Heart left ventricle (tissue), 16 donors: Measurements from ENCODE around the gene CHD8. TPM values are rescaled to one million over a fixed set of nuclear protein-coding genes. Genes with fewer than 3 reads are reported as not detected.

Source experiments
- ATAC-seq, 4 donors: fragments of 200-7000 bp; cut with Tn5 transposase; one replicate each; pipeline ENCODE4 v1.9.1; 2020 to 2022; ENCODE audit warnings: moderate library complexity in 4 of 4, mild to moderate bottlenecking in 3 of 4, moderate number of reproducible peaks in 1 of 4
- DNase-seq, 5 donors: peaks; one replicate each; pipeline ENCODE4 v3.0.0-alpha.2; 2020
- H3K27ac ChIP-seq, 12 donors: fragments of 200-600 bp; sonication (generic) in 4 of 12; one replicate each; pipeline versions ENCODE4 v1.5.0 to v1.8.0; 2016 to 2022; ENCODE audit warnings: mild to moderate bottlenecking in 2 of 12
- H3K27me3 ChIP-seq, 9 donors: fragments of 200-600 bp; sonication (generic) in 2 of 9; one replicate each; pipeline versions ENCODE4 v1.5.1 to v1.8.0; 2016 to 2022; ENCODE audit warnings: mild to moderate bottlenecking in 3 of 9
- H3K36me3 ChIP-seq, 9 donors: fragments of 200-600 bp; sonication (generic) in 2 of 9; one replicate each; pipeline versions ENCODE4 v1.5.0 to v1.8.0; 2018 to 2022; ENCODE audit warnings: mild to moderate bottlenecking in 2 of 9
- H3K4me1 ChIP-seq, 12 donors: fragments of 200-600 bp; sonication (generic) in 4 of 12; one replicate each; pipeline versions ENCODE4 v1.5.0 to v1.8.0; 2016 to 2022; ENCODE audit warnings: mild to moderate bottlenecking in 3 of 12
- H3K4me3 ChIP-seq, 12 donors: fragments of 200-600 bp; sonication (generic) in 4 of 12; one replicate each; pipeline versions ENCODE4 v1.5.0 to v1.8.0; 2017 to 2022; ENCODE audit warnings: mild to moderate bottlenecking in 9 of 12, moderate library complexity in 4 of 12
- H3K9me3 ChIP-seq, 12 donors: fragments of 200-600 bp; sonication (generic) in 4 of 12; one replicate each; pipeline versions ENCODE4 v1.5.0 to v1.8.0; 2016 to 2022; ENCODE audit warnings: mild to moderate bottlenecking in 1 of 12
- CTCF ChIP-seq, 12 donors: fragments of 200-600 bp; sonication (generic) in 4 of 12; IDR thresholded peaks; one replicate each; pipeline versions ENCODE4 v1.5.0 to v1.8.0; 2018 to 2022; ENCODE audit warnings: antibody characterized with exemption in 12 of 12, mild to moderate bottlenecking in 5 of 12
- POLR2A ChIP-seq, 2 donors: fragments of 450-650 bp; IDR thresholded peaks; one replicate each; pipeline ENCODE4 v1.6.1; 2017; ENCODE audit warnings: antibody characterized with exemption in 2 of 2, mild to moderate bottlenecking in 2 of 2, moderate library complexity in 2 of 2
- WGBS, 4 donors: extraction: QIAGEN DNeasy Blood & Tissue Kit in 2 of 4; methylation state at CpG; one replicate each; pipeline versions ENCODE4 v1.1.5 to v1.1.7; 2013 to 2018; 5-methylcytosine and 5-hydroxymethylcytosine counted together
- intact Hi-C, 10 donors: fragments of 100-400 bp; cut with DNase I; formaldehyde crosslinking; loops; one replicate each; pipeline versions ENCODE4 v1.11.1 to v1.14.2; 2022
- polyA plus RNA-seq, 2 donors: library from polyadenylated mRNA; stranded (reverse); fragments of 200-250 nt; gene quantifications; one replicate each; pipeline ENCODE4 v1.2.3, GENCODE V29; 2013
- total RNA-seq, 9 donors: library from RNA; depleted of rRNA in 2 of 9; stranded (reverse); fragments of >200 nt in 2 of 9; fragmentation: NEBNext Ultra II Directional in 3 of 9; extraction: Animal tissue kit (Norgen Biotek cat#: 25700) in 3 of 9; gene quantifications; one replicate each; pipeline versions ENCODE4 v1.1.0 to v1.2.4, GENCODE V29; 2016 to 2023
- donor health status: ischemic (EF 13 %, LVEDD 7.1; RV severe dilation, severe dysfunction).
- donor health status: healthy with polysubstance abuse.
- donor health status: DM: no; HTN: yes; CAD: no.
- donor health status: DM: no; HTN: no; CAD: no.
- donor health status: ischemic (EF 25% LVEDD 6.9; RV normal size, moderate dysfunction).
- donor health status: ischemic (EF 25% LVEDD 5.7; RV mildly dilated, moderate dysfunction).
- donor health status: healthy.
- donor health status: DM: yes; HTN: yes; CAD: no.
- donor health status: ischemic (EF 35%, LVEDD 5.7; RV mildly dilated, moderate dysfunction).
- donor health status: nonischemic (EF 11% LVEDD 7.7; RV severe dilation, severe dysfunction).
- donor health status: DM: yes; HTN: yes; CAD: no.
- donor health status: PGD.
- donor health status: ischemic (EF 29% LVEDD 5.4; RV normal size, mild dysfunction).
- donor health status: nonischemic (EF 23%, LVEDD 6.1; RV moderate dilation, normal function).

Gene CHD8
- total and polyA plus RNA-seq, 11 donors, result 19.0 to 56.9 (median 35.7) TPM

GRCh38 chr14:21347201-21347600, 108.7 kb downstream of the CHD8 start:
- WGBS, 4 donors, result 72 to 78% (median 73%) methylated on average over 2 of the region's 2 CpGs
- no peaks in the 10 kb centered on the region for H3K27me3 ChIP-seq
- DNase-seq, result no peak
- H3K36me3 ChIP-seq, result peaks cover 0 to 20% (median 9%) of the 10 kb centered on the region in 9 donors
- no peak for ATAC-seq
- no peak overlapping the region for H3K27ac ChIP-seq
- intact Hi-C loops, result no loop called here
- H3K9me3 ChIP-seq, result no peaks in the 10 kb centered on the region
- TF ChIP-seq CTCF (IDR thresholded peaks at IDR 0.05) (no peak), POLR2A (IDR thresholded peaks at IDR 0.05) (no peak)
- H3K4me3 ChIP-seq, result no peak overlapping the region
- peaks cover 0 to 9% (median 0%) of the 10 kb centered on the region in 12 donors for H3K4me1 ChIP-seq

- intact Hi-C loops, result no loop called here
- peaks cover 0 to 5% (median 0%) of the 10 kb centered on the region in 12 donors for H3K4me1 ChIP-seq
- H3K27me3 ChIP-seq, result no peaks in the 10 kb centered on the region
- H3K4me3 ChIP-seq, result no peak overlapping the region
- no peak overlapping the region for H3K27ac ChIP-seq
- H3K9me3 ChIP-seq, result no peaks in the 10 kb centered on the region
- ATAC-seq (no peak), DNase-seq (no peak)
- H3K36me3 ChIP-seq, result peaks cover 0 to 14% (median 4%) of the 10 kb centered on the region in 9 donors
- TF ChIP-seq CTCF (IDR thresholded peaks at IDR 0.05) (no peak), POLR2A (IDR thresholded peaks at IDR 0.05) (no peak)
- 80 to 89% (median 84%) methylated on average over 2 of the region's 2 CpGs for WGBS, 4 donors
Observed at GRCh38 chr14:21346532-21347135, 109.3 kb downstream of the CHD8 start.

GRCh38 chr14:21343035-21343794, 112.7 kb downstream of the CHD8 start:
- no peak for ATAC-seq

More at GRCh38 chr14:21343035-21343794, 112.7 kb downstream of the CHD8 start:
- Histone ChIP-seq H3K9me3 (no peaks in the 10 kb centered on the region), H3K4me3 (no peak overlapping the region), H3K36me3 (no peaks in the 10 kb centered on the region), H3K27ac (no peak overlapping the region), H3K4me1 (peaks cover 0 to 5% (median 0%) of the 10 kb centered on the region in 12 donors), H3K27me3 (no peaks in the 10 kb centered on the region)
- intact Hi-C loops, result no loop called here
- WGBS, 4 donors, result 75 to 81% (median 78%) methylated on average over 13 of the region's 13 CpGs
- no peak for DNase-seq
- no peak for TF ChIP-seq CTCF (IDR thresholded peaks at IDR 0.05)
- TF ChIP-seq POLR2A (IDR thresholded peaks at IDR 0.05), result no peak

Other genes starting within 250 kb of the CHD8 start
- gene HNRNPC, start 186.7 kb downstream of the CHD8 start, total RNA-seq, result 100 to 1,000 TPM; 201 to 289 (median 249) TPM
- 100 to 1,000 TPM; 255 to 389 TPM for gene HNRNPC, start 186.7 kb downstream of the CHD8 start, polyA plus RNA-seq
- under 1 TPM in 8 of 9 donors, not detected in 1; 0.12 to 0.81 (median 0.41) TPM for gene RPGRIP1, start 176.0 kb downstream of the CHD8 start, total RNA-seq
- under 1 TPM; 0.14 to 0.23 TPM for gene RPGRIP1, start 176.0 kb downstream of the CHD8 start, polyA plus RNA-seq
- gene SUPT16H, start 72.1 kb downstream of the CHD8 start, total RNA-seq, result 10 to 100 TPM; 25.1 to 38.1 (median 29.6) TPM
- 10 to 100 TPM; 19.5 to 42.3 TPM for gene SUPT16H, start 72.1 kb downstream of the CHD8 start, polyA plus RNA-seq
- 10 to 100 TPM; 13.3 to 24.5 (median 17.2) TPM for gene RAB2B, start 20.8 kb upstream of the CHD8 start, total RNA-seq
- 10 to 100 TPM in 1 of 2 donors, 1 to 10 TPM in 1; 7.0 to 12.6 TPM for gene RAB2B, start 20.8 kb upstream of the CHD8 start, polyA plus RNA-seq
- gene TOX4, start 21.1 kb upstream of the CHD8 start, total RNA-seq, result 100 to 1,000 TPM in 1 of 9 donors, 10 to 100 TPM in 8; 51.1 to 100 (median 87.4) TPM
- gene TOX4, start 21.1 kb upstream of the CHD8 start, polyA plus RNA-seq, result 10 to 100 TPM; 16.2 to 59.7 TPM
- 10 to 100 TPM; 21.0 to 37.0 (median 25.2) TPM for gene METTL3, start 55.2 kb upstream of the CHD8 start, total RNA-seq
- 10 to 100 TPM; 25.8 to 26.8 TPM for gene METTL3, start 55.2 kb upstream of the CHD8 start, polyA plus RNA-seq
- 1 to 10 TPM; 2.5 to 9.4 (median 3.9) TPM for gene SALL2, start 70.2 kb upstream of the CHD8 start, total RNA-seq
- gene SALL2, start 70.2 kb upstream of the CHD8 start, polyA plus RNA-seq, result 1 to 10 TPM; 1.4 to 1.8 TPM
- gene OR10G3, start 124.0 kb upstream of the CHD8 start, total RNA-seq, result under 1 TPM in 1 of 9 donors, not detected in 8; 0.18 TPM
- gene OR10G3, start 124.0 kb upstream of the CHD8 start, polyA plus RNA-seq, result not detected
- gene OR10G2, start 178.8 kb upstream of the CHD8 start, total RNA-seq, result not detected
- not detected for gene OR10G2, start 178.8 kb upstream of the CHD8 start, polyA plus RNA-seq
- not detected for gene OR4E2, start 197.7 kb upstream of the CHD8 start, total RNA-seq
- gene OR4E2, start 197.7 kb upstream of the CHD8 start, polyA plus RNA-seq, result not detected
- not detected for gene OR4E1, start 217.7 kb upstream of the CHD8 start, total RNA-seq
- gene OR4E1, start 217.7 kb upstream of the CHD8 start, polyA plus RNA-seq, result not detected